Activated naive CD4-positive, alpha-beta T cell treated with Interleukin-2 at 50 U/mL for 16 hours (primary cell): ENCODE data around the gene C2CD3.

Source experiments
- DNase-seq: peaks from one replicate; pipeline ENCODE4 v3.0.0-alpha.2; 2020

C2CD3 gene, protein sequence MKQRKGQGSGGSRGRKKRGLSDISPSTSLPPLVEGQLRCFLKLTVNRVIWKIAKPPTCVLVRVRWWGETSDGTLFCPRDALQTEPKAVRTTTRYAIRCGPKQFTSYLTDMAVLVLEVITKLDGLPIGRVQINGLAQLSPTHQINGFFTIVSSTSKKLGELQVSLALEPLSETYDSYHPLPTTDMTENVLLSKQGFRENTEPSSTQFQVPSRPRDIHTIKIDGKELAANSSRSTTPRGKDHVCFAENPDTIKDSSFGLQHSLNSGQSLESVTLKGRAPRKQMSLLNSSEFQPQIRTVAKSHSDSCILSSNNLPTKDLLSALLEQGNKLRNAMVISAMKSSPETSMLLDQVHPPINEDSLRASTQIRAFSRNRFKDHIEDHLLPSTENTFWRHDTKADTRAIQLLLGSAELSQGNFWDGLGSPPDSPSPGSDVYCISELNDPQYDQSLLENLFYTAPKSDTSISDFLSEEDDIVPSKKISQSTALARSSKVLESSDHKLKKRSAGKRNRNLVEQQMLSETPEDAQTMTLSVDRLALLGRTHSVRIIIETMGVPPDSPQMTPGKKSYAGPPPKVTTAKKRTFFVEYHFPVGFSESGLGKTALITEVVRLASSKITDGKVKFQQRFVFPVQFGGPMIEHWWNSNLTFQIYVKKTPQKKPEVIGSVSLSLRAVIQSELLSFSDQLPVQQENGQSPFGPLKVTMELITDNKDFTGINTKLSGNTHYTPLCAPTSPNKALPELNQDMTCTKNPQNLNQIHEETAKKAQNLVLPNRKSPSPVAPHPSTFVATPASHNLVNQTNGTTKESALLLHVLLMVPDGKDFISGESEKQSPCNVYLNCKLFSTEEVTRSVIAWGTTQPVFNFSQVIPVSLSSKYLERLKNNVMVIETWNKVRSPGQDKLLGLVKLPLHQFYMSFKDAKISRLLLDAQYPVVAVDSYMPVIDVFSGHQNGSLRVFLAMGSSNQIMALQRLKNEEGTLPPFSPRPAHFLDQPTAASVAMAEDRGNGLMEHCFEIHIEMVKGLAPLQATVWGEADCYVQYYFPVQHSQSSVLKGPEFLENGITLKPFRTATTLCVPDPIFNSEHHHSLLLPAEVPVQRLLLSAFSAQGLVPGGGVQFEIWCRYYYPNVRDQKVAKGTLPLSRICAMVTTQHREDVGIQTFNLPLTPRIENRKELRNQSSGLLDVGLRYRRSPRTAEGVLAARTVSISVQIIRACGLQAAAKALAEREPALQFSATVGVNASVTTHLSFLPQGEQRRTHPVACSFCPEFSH (N-terminal part only)

DNA sequence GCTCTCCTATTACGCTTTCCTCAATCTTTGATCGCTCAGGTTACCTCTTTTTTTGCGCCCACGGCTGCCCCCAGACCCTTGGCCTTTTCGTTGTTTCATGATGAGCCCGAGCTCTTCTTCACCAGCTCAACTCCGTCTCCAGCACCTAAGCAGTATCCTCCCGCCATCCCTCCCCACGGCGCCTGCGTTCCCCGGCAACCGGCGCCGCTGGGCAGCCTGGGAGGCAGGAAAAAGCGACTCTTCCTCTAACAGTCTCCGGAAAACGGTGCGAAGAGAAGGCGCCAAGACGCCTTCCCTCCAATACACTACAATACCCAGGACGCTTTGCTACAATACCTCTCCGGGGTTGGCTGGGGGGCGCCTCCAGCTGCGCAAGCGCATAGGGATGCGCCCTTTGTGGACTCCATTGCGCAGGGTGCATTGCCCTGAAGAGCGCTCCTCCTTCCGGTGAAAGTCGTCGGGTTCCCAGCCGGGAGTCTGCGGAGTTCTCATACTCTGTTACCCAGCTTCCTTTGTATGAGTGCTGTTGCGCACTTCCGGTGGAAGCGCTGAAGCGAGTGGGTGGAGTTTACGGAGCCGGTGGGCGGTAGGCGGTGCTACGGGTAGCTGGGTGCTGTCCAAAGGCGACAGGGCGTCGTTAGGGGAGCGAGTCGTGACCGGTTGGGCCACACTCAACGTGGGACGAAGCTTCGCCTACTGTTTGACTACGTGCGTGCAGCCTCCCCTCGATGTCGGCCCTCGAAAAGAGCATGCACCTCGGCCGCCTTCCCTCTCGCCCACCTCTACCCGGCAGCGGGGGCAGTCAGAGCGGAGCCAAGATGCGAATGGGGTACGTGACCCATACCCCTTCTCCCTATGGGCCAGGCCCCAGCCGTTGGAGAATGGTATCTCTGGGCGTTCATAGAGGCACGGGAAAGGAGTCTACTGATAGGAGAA, at the start of gene C2CD3, which contains the start of gene PPME1:
Gene C2CD3 (minus strand): TSS at position 309 of the 936 bp plus-strand sequence. CDS start 210 bp downstream, at position 99.
Gene PPME1 (plus strand): TSS at position 596 of the 936 bp plus-strand sequence. CDS start 133 bp downstream, at position 729.
- peak; percentile 98 for DNase-seq

DNA sequence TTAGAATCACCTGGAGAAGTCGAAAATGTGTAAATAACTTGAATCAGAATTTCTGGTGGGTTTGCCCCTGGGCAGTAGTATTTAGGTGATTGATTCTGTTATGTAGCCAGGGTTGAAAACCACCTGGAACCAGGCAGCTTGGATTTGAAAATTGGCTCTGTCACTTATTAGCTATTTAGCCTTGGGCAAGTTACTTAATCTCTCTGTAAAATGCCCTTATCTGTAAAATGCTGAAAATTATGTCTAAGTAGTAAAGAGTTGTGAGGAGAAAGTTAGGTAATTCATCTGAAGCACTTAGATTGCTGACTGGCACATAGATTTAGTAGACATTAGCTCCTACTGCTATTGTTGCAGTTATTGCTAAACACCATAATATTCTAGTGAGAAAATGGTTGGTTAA, 49.6 kb upstream of the C2CD3 start:
- DNase-seq, result no peak

DNA sequence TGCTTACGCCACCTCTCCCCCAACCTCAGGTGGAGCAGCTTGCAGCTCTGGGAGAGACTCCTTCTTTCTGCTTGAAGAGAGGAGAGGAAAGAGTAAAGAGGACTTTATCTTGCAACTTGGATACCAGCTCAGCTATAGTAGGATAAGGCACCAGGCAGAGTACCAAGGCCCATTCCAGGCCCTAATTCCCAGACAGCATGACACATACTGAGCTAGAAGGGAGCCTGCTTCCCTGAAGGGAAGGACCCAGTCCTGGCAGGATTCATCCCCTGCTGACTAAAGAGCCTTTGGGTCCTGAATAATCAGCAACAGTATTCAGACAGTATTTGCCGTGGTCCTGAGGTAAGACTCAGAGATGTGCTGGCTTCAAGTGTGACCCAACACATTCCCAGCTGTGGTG, 41.7 kb upstream of the C2CD3 start:
- DNase-seq, result no peak

DNA sequence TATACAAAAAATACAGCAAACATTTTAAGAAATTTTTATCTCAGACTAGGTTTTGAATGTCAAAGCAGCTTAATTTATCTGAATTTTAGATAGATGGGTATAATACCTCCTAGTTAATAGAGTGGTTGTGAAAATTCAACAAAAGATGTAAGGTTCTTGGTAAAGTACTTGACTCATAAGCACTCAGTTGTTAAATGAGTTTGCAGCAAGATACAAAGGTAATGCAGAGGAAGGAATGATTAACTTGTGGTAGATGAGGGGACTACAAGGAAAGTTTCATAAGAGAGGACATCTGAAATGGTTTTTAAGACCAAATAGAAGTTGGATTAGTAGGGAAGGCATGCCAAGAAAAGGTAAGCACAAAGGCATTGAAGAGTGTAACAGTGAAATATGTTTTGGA, 37.7 kb upstream of the C2CD3 start:
- DNase-seq, result no peak

DNA sequence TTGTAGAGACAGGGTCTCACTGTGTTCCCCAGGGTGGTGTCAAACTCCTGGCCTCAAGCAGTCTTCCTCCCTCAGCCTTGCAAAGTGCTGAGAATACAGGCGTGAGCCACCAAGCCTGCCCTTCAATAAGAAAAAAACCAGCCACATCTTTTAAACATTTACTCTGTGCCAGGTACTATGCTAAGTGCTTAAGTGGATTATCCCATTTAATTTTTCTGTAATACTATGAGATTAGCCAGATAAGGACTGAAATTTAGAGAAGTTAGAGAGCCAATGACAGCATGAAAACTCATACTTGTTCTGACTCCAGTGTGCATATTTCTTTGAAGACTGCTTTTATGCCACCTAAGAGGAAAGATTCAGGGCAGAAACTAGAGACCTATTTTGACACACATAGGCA, 35.9 kb upstream of the C2CD3 start:
- no peak for DNase-seq

DNA sequence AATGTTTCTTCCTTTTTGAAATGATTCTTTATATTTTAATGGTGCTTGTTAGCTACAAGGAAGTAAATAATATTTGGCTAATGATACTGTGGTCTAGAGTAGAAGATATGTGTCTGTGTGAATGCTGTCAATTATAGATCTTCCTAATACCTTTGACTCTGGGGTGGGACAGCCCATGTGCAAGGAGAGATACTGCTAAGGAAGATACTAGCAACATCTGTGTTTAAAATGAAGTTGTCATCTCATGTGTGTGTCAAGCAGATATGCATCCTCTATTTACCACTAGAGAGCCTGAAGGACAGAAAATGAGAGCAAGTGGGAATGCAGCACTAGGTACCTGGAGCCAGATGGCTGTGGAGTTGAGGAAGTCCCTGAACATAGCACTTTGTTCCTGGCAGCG, 34.4 kb upstream of the C2CD3 start:
- no peak for DNase-seq

DNA sequence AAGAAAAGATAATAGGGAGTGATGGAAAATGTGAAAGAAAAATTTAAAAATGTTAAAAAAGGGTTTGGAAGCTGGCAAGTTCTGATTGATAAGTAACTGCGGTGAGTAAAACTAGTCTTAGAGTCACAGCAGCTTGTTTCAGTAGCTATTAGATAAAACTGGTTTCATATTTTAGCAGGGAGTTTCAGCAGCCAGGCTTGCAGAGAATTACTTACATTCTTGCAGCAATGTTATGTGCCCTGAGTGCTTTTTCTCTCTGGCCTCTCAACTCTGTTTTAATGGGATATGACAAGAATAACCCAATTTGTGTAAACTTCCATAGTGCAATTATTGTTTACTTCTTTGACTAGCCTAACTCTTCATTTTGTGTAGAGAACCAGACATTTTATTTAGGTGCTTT, 33.9 kb upstream of the C2CD3 start:
- DNase-seq, result no peak

DNA sequence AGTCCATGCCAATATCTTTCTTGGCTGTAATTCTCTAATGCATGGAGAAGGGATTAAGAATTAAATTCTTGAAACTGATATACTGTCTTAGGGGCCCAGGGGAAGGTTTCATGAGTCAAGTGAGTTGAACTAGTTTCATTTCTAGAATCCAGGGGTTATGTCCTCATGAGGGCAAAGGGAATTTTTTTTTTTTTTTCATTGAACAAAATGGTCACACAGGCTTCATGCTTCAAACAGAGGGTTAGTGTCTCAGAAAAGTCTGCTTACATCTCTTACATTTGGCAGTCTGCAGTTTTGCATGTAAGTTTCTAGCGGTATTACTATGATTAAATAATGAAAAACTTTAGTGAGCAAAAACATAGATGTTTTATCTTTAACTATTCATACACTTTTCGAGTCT, 33.2 kb upstream of the C2CD3 start:
- DNase-seq, result no peak

DNA sequence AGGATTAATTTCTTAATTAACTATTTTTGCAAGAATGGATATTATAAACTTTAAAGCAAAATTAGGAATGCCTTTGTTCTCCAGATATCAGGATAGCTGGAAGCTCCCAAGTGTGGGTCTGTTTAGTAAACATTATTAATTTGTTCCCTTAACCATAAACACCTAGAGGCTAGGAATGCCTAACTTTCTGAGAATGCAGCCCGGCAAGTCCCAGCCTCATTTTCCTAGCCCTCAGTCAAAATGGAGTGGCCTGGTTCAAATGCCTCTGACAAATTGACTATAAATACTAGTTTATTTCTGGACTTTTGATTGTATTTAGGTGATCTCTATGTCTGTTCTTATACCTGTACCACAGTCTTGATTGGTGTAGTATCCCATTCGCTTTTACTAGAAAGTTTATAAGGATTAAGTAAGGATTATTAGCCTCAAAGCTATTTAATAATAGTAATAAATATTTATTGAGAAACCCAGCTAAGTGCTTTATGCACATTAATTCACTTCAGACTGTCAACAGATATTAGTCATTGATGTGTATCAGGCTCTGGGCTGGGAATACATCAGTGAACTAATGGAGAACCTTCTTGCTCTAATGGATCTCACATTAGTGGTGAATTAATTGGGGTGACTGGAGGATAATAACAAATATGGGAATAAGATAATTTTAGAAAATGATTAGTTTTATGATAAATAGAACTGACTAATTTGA, 26.1 kb upstream of the C2CD3 start:
- DNase-seq, result no peak

DNA sequence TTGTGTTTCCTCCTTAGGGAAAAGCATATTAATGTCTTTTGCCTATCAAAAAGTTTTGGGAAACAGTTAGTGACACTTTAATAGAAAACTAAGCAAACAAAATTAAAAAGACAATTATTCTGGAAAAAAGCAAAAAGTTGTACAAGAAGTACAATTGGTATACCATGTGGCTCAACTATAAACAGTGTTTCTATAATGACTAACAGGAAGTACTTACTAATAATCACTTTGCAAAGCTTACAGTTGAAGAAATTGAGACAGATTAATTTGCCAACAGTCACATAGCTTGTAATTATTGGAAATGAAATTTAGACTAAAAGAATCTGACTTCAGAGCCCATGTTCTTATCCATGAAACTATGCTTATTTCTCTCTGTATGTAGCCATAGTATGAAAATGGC, 25.0 kb upstream of the C2CD3 start:
- DNase-seq, result no peak

DNA sequence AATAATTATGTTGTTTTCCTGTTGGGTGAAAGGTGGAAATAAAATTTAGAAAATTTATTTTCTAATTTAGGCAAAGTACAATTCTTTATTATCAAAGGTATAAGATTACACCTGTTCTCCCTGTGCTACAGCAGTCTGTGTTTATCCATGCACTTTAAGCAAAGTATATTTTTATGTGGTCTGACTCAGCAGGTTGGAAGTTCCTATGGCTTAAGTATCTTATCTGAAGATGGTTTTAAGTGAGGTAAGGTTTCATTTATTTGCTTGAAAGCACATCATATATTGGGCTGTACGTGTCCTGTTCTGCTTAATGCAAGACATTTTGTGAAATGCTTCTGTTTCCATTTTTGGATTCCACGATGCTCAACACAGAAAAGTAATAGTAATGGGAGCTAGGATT, 14.9 kb upstream of the C2CD3 start:
- no peak for DNase-seq

DNA sequence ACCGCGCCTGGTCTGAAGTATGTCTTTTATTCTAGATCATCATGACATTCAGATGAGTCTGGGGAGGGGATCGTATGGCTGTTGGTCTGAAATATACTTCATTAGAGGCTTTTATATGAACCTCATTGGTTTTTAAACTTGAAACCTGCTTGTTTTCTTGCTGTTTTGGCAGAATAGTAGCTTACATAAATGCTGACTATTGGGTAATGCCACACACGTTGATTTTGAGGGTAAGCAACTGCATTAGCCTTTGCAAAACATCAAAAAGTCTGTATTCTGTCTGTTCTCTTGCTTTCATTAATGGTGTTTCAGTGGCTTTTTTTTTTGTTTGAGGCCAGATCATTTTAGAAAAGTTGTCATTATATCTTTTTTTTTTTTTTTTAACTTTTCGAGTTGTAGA, 14.5 kb upstream of the C2CD3 start:
- no peak for DNase-seq

DNA sequence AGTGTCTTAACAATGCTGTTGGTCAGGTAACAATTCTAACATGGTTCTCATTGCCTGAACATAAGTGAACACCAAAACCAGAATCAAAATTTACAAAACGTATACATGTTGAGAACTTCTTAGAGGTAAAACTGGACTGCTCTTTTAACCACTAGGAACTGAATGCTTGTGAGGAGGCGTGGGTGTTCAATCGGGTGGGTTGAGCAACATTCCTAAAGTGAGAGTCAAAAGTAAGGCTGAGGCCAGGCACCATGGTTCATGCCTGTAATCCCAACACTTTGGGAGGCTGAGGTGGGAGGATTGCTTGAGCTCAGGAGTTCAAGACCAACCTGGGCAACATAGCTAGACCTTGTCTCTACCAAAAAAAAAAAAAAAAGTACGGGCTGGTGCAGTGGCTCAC, 11.8 kb upstream of the C2CD3 start:
- DNase-seq, result no peak

DNA sequence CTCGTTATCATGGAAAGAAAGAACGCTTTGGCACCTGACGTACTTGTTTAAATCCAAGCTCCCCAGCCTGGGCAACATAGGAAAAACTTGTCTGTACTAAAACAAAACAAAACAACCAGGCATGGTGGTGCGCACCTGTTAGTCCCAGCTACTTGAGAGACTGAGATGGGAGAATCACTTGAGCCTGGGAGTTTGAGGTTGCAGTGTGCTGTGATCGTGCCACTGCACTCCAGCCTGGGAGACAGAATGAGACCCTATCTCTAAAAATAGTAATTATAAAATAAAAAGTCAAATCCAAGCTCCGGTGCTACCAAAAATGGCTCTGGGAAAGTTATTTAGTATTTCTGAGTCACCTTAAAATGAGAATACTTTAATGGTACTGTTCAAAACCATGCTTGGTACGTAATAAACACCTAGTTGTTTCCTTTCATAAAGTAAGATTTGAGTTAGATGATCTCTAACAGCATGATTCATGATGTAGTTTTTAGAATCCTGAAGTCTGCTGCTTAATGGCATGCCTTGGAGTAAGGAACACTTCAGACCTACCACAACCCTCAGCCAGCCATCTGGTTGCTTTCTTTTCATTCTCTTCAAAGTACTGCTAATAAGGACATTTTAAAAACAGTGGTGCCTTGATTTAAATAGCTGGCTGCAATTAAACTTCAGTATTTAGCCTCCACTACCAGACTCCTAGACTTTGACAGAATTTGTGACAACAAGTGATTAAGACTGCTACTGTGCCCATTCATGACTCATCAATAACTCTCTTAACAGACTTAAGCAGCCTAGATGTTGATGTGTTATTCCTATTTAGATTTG, 8.6 kb upstream of the C2CD3 start:
- no peak for DNase-seq

DNA sequence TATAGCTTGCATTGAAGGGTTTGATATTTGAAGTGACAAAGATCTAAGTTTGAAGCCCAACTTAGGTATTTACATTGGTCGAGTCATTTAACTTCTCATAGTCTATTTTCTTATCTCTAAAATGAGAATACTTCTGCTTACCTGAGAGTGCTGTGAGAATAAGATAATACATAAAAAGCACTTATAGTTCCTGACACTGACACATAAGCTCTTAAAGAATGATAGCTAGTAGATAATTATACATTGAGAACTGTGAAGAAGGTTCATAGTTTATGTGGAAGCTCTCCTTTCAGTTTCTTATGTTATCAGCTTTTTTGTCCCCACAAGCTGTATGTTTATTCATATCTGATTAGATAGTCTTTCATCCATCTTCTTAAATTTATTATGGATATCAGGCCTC, 5.1 kb upstream of the C2CD3 start:
- no peak for DNase-seq

DNA sequence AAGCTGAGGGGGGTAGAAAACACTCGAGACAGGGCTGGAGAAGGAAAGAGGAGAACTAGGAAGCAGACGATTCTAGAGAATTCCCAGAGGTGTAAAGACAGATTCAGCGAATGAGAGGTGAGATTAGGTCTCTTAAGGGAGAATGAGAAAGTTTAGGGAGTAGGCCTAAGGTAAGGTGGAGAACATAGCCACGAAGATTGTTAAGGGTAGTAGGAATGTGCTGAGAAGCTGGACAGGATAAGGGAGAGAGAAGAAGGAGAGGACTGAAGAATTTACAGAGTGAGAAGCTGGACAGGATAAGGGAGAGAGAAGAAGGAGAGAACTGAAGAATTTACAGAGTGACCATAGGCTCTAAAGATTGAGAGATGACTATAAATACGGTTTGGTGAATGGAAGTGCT, 1.2 kb upstream of the C2CD3 start:
- no peak for DNase-seq

DNA sequence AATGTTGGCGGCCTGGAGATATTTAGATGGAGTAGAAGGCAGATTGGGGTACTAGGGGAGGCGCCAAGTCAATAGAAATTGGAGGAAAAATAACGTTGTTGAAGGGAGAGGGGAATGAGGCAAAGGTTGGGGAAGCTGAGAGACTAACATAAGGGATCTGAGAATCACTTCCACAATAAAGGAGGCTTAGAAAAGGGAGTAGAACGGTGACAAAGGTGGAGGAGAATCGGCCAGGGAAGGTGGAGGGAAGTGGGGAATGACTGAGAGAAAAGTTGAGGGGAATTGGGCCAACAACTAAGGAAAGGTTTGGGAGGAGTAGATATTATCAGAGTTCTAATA, 797 bp upstream of the C2CD3 start:
- DNase-seq, result no peak

DNA sequence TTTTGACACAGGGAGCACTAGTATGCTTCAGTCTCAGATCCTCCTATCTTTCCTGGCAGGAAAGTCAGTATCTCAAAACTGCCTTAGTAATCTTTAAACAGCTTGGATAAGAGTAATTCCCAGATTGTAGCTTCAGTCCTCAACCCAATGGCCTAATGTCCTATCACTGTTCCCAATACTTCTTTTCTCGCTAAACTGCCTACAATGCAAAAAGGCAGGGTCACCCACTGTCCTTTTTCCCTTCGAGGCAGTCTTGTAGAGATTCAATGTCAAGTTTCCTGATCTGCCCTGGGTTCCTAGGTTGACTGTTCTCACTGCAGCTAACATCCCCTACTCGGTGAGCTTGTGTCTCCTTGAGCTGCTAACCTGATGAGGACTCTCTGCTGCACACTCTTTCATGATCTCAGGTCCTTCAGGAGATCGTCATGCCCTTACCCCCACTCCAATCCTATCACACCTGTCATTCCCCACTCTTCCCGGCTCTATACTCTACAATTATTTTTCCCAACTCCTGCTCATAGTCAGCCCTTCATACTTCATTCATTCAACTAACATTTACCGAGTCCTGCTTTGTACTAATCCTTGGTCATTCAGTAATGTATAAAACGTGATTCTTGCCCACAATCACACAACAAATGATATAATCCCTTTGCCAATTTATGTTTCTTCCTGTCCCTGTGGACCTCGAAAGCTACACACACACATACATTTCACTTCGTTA, 904 bp downstream of the C2CD3 start:
- DNase-seq, result no peak

DNA sequence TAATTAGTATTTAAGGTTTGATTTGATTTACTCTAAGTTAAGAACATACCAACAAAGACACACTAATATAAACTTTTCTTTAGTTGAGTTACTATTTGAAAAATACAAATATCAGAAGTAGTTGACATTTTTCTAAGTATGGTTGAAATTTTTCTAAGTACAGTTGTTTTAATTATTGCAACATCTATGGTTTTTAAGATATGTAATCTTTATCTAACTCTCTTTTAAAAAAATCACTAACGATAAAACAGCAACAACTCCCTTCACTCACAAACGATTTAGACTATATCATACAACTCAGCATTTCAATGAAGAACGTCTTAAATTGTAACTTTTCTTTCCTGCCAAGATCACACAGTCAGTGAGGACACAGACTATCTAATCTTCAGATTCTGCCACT, 2.0 kb downstream of the C2CD3 start:
- DNase-seq, result no peak
